GM19467 (cell line): ENCODE results near the gene CYP4F22.
"Not testable (repeated sequence)": the region's sequence is repeated elsewhere in the genome, so short reads cannot be mapped to it uniquely, and the experiment has no call there.

Source experiments
- ATAC-seq: cut with Tn5 transposase; IDR thresholded peaks from one replicate; pipeline ENCODE4 v1.9.1; 2021; ENCODE audit warnings: mild to moderate bottlenecking, moderate library complexity; ENCODE audit not compliant: unreplicated experiment

The CYP4F22 gene

DNA sequence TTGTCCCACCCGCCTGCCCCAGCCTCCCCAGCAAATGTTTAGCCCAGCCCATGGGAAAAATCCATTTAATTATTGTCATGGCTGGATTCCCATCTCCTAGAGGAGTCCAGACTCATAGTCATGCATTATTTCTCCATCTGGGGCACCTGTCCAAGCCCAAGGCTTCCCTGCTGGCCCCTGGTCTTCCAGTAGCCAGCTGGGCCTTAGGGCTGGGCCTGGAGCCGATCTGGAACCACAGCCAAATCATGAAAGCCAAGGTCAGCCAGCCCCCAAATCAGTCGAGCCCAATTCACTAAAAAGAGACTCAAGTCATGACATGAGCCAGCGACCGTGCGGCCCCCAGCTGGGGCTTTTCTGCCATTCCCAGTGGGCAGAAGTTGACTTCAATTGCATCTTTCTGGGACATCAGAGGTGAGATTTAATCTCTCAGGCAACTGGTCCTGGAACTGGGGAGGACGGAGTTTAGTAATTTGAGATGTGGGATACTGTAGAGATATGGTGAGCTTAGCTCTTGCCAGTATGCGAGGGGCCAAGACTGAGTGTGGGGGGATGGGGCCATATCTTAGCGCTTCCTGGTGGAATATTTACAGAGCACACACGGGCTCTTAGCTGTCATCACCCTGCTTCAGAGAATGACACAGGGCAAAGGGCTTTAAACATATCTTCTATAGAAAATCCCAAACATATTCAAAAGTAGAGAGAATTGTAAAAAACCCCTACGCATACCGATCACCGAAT lies 19.7 kb upstream of the CYP4F22 start:
- ATAC-seq, result no peak

DNA sequence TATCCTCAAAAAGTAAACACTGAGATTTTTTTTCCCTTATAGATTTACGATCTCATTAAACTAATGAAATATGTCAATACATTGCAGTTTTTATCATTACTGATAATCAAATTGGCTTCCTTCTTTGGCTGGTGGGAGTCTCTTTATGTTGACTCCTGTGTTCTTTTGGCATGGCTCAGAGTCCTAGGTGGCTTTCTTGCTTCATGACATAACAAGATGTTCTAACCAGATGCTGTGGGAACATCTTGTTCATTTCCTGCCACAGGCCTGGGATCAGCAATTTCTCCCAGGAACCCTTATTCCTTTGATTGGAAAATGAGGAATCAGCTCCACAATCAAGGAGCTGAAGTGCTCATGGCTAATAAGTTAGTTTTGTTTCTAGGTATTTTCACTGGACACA lies 13.2 kb upstream of the CYP4F22 start:
- no peak for ATAC-seq

DNA sequence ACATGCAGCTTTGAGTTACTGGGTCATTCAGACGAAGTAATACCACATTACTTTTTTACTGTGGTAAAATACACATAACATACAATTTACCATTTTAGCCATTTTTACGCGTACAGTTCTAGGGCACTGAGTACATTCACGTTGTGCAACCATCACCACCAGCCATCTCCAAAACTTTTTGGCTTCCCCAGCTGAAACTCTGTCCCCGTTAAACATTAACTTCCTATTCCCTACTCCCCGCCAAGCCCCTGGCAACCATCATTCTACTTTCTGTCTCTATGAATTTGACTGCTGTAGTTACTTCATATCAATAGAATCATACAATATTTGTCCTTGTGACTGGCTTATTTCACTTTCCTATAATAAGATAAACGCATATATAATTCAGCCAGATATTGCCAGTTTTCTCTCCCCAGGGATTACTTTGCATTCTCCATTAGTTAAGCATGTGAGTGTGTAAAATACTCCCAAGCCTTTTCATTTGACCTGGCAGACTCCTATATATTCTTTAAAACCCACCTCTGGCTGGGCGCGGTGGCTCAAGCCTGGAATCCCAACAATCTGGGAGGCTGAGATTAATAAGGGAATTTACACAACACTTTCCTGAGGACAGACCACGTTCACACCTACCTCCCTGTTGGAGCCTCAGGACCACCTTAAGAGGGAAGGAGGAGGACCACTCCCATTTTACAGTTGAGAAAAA lies 10.0 kb upstream of the CYP4F22 start:
- no peak for ATAC-seq

DNA sequence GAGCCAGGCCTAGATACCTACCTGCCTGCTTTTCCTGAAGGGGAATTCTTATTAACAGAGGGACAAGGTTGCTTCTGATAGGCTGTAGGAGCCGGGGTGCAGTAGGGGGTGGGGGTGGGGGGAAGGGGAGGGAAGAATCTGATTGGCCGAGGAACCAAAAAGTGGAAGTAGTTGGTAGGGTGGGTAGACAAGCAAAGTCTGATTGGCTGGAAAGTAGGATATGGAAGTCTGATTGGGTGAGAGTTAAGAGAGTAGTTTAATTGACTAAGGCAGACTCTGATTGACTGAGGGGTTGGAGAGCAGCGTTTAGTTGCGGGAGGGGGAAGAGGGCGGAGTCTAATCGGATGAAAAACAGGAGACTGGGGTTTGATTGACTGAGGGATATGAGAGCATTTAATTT lies 9.4 kb upstream of the CYP4F22 start:
- ATAC-seq, result no peak

DNA sequence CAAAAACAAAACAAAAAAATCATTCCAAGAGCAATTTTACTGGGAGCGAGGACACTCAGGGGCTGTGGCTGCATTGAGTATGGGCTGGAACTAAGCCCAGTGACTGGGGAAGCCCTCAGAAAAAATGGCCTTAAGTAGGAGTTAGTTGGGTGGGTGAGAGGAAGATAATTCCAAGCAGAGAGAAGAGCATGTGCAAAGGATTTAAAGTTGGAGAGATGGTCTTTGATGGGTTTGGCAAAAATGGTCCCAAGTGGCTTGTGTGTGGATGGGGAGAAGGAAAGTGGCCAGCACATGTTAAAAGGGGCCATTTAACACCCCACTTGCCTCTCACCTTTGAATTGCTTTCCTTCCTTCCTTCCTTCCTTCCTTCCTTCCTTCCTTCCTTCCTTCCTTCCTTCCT lies 6.7 kb upstream of the CYP4F22 start:
- no peak for ATAC-seq

DNA sequence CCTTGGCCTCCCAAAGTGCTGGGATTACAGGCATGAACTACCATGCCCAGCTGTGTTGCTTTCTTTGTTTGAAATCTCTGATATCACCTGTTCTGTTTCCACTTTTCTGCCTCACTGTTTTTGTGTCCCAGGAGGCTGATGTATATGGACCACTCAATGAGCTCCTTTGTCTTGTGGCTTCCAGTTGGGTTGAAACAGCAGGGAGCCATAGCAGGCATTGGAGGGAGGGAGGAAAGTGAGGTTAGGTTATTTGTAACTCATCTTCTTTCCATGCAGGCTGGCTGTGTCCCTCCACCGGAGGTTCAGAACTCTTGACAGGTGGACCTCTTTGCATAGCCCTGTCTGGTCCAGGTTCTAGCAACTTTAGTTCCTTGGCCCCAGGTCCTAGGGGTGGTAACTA lies 6.1 kb upstream of the CYP4F22 start:
- ATAC-seq, result no peak

DNA sequence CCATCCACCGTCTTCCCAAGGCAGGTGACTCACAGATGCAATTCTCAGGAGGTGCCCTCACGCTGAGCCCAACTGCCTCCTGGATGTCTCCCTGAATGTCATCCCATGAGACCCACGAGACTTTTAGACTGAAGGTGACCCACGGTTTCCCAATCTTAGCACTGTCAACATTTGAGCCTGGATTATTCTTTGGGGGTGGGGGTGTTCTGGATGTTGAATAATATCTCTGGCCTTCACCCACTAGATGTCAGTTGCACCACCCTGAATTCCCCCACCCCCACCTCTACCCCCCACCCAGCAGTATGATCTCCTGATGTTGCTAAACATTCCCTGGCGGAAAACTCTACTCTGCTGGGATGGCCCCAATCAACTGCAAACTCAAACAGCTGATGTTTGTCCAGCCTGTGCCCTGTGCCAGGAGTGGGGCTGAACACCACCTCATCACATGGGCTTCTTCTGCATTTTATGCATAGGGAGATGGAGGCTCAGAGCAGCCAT lies 2.2 kb upstream of the CYP4F22 start:
- ATAC-seq, result no peak

DNA sequence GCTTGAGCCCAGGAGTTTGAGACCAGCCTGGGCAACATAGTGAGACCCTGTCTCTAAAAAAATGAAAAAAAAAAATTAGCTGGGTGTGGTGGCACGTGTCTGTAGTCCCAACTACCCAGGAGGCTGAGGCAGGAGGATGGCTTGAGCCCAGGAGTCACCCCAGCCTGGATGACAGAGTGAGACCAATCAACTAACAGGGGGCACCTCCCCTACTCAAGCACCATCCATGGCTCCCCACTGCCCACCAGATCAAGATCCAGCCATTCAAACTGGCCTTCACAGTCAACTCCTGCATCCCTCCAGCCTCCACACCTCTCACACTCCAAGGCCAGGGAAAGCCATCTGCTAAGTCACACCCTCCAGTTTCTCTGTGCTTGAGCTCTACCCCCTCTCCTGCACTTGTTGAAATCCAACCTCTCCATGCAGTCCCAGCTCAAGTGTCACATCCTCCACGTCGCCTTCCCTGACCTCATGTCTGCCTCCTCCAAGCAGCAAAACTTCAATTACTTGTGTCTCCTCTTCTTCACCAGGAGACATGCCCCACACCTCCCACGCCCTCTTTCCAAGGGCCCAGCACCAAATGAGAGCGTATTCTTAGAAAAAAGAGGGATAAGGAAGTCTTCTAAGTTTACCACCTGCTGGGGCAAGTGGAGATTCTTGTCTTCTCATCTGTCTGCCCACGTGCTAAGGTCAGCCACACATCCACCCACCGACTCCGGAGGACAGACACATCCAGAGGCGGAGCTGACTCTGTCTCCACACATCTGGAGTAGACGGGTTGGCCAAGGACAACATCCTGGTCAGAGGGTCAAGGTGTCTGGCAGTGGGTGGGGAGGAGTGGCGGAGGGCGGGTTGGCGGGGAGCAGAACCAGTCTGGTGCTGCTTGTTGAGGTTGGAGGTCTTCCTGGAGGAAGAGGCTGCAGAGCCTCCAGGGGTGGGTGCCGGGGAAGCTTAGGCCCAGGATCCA lies 974 bp upstream of the CYP4F22 start:
- ATAC-seq, result no peak

DNA sequence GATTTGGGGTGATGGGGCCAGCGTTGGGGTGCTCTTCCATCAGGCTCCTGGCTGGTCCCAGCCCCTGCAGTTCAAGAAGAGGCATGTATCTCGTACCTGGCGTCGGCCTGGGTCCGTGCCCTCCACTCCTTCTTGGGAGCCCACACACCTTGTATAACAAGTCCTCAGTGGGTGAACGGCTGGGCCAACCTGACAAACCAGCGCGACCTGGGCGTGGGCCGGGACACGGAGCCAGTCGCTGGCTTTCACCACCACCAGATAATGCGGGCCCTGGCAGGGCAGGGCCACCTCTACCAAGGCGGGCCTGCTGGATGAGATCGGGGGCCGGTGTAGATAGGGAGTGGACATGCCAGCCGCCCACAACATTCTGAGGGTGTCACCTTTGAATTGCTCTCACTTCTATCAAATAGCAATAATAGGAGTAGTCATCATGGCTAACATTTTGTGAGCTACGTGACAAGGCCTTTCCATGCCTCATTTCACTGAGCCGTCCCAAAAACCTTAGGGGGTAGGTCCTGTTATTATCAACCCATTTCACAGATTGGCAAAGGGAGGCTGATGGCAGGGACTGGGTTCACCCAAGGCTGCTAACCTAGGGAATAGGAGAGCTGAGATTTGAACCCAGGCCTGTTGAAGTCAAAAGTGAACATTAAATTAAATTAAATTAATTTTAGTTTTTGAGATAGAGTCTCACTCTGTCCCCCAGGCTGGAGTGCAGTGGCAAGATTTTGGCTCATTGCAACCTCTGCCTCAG lies 3.5 kb downstream of the CYP4F22 start:
- no peak for ATAC-seq

DNA sequence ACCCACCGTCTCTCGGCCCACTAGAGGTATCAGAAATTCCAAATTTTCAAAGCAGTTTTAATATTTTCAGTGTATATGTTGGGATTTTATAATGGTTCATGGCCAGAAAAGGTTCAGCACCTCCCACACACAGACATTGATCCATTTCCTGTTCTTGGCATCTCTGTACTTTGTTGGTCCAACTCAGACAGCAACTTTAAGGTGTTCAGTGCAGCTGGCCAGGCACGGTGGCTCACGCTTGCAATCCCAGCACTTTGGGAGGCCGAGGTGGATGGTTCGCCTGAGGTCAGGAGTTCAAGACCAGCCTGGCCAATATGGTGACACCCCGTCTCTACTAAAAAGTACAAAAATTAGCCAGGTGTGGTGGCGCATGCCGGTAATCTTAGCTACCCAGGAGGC lies 6.9 kb downstream of the CYP4F22 start:
- not testable (repeated sequence) for ATAC-seq

DNA sequence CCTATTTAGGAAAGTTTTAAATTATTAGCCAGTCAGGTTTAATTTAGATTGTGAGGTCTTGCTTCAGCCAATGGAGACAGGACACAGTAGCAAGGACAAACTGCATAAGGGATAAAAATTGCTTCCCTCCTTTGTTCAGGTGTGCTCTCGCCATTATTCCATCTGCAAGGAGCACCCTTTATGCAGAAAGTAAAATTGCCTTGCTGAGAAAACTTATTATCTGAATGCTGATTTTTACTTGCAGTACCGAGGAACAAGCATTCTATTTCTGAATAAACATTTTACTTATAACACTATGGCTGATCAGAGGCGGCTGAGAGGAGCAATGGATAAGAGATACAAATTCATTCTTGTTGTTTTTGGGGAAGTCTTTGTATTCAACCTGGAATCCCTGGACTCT lies 8.0 kb downstream of the CYP4F22 start:
- no peak for ATAC-seq

DNA sequence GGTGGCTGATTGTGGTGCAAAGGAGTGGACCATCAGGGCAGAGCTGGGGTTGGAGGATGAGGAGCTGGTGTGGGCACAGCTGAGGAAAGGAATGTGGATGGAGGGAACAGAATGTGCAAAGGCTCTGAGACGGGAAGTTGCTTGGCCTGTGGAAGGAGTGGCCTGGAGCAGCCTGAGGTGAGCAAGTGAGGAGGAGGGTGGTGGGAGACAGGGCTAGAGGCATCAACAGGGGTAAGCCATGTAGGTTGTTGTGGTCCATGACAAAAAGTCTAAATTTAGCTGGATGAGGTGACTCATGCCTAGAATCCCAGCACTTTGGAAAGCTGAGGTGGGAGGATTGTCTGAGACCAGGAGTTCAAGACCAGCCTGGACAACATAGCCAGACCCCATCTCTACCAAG lies 9.5 kb downstream of the CYP4F22 start:
- ATAC-seq, result no peak

DNA sequence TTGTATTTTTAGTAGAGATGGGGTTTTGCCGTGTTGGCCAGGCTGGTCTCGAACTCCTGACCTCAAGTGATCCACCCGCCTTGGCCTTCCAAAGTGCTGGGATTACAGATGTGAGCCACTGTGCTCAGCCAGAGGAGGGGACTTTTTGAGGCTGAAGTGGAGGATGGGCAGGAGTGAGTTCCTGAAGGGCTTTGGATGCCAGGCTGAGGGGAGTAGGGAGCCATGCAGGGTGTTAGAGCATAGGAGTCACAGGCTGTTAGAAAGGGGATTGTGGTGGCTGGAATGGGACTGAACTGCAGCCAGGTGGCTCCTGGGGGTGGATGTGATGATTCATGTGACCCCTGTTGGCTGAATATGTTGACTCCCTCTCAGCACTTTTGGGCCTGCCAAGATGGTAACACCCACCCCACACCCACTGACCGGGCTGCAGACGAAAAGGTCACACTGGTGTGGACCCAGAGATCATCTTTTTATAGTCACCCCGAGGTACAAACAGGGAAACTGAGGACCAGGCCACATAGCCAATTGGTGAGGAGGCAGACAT lies 11.2 kb downstream of the CYP4F22 start:
- no peak for ATAC-seq

DNA sequence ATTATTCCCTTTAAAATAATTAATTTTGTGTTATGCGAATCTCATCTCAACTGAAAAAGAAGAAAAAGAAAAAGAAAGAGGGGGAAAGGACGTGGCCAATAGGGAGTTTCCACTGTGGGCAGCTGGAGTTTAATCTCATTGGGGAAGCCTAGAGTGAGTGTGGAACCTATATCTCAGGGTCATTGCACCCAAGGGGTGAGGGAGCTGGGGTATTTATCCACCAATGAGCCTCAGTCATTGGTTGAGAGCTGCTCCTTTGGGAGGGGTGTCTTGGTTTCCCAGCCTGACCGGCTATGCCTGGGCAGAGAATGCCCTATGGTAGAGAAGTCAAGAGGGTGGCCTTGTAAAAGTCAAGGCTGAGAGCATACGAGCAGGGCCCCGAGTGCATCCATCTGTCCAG lies 16.5 kb downstream of the CYP4F22 start:
- no peak for ATAC-seq

DNA sequence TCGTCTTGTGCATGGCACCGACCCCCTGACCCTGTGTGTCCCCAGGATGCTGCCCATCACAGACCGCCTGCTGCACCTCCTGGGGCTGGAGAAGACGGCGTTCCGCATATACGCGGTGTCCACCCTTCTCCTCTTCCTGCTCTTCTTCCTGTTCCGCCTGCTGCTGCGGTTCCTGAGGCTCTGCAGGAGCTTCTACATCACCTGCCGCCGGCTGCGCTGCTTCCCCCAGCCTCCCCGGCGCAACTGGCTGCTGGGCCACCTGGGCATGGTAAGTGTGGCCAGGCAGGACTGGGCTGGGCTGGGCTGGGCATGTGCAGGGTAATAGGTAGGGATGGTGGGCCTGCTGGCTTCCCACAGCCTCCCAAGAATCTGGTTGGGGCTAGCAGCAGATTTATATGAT lies 17.0 kb downstream of the CYP4F22 start:
- ATAC-seq, result no peak

DNA sequence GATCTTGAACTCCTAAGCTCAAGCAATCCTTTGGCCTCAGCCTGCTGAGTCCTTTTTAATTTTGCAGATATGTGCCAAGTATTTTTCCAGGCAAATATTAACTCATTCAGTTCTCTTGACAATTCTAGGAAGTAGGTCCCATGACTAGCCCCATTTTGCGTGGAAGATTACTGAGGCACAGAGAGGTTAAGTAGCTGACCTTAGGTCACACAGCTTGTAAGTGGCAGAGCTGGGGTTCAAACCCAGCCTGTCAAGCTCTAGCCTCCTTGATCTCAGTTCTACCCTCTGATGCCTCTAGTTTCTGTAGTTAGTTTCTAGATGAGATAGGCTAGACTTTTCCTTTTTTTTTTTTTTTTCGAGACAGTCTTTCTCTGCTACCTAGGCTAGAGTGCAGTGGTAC lies 18.1 kb downstream of the CYP4F22 start:
- no peak for ATAC-seq

DNA sequence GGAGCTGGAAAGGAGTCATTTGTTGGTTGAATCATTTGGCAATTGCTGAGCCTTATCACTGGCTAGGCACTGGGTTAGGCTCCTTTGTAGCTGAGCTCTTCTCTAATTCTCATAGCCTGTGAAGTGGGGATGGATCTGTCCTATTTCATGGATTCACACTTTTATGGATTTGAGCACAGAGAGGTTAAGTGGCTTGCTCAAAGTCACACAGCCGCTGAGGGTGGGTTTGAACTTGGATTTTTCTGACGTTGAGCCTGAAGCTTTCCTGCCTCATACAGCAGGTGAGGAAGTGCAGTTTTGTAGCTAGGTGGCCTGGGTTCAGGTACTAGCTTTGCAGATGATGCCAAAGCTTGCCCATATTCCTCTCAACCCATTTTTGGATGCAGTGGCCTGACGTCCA lies 19.4 kb downstream of the CYP4F22 start:
- no peak for ATAC-seq

DNA sequence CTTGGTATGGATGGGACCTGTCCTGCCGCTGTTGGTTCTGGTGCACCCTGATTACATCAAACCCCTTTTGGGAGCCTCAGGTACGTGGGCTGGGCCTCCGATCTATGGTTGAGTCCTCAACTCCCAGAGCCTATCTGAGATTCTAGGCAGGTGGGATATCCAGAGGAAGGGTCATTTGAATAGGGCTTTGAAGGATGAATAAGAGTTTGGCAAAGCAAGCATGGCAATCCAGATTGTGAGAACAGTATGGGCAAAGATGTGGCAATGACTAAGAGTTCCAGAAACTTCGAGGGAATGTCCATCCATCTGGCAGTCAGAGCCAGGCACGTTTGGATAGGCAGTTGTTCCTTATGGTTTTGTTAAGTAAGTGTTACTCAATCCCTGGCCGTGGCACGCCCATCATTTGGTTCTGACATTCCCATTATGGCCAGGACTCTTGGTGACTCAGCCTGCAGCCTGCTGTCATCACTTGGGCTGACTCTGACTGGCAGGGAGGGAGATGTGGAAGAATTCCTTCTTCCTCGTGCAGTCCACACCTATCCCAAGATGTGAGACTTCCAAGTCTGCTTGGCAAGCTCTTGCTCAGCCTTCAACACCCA lies 21.5 kb downstream of the CYP4F22 start:
- no peak for ATAC-seq

DNA sequence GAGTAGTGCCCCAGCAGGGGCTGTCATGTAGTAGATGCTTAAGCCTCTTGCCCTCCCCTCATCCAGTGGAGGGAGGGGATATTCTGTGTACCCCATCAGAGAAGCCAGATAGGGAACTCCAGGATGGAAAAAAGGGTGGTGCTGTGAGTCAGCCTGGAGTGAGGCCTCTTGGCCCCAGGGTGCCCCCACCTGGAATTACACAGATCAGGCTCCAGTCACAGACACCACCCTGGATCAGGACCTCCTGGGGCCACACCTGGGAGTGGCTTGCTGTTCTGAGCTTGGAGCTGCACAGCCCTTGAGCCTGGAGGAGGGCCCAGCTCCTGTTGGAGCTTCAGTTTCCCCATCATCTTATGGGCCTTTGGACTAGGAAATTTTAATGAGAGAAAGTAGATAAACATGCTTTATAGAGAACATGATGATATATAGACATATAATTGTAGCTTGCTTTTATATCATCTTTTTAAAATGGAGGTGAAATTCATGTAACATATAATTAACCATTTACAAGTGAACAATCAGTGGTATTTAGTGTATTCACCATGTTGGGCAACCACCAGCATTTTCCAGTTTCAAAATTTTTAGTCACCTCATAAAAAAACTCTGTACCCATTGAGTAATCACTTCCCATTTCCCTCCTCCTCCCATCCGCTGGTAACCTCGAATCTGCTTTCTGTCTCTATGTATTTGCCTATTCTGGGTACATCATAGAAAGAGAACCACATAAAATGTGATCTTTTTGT lies 24.6 kb downstream of the CYP4F22 start:
- ATAC-seq, result no peak
